Activated CD8-positive, alpha-beta memory T cell treated with anti-CD3 and anti-CD28 coated beads, Interleukin-2, amount 10 ng/mL, durations not matched to agents 7 days and 5 days (primary cell): ENCODE measurements around the gene PHF12. TPM values are rescaled to one million over a fixed set of nuclear protein-coding genes. Genes with fewer than 3 reads are reported as not detected.

Experiments used
- ATAC-seq: fragments of 150-1000 bp; cut with Tn5 transposase; one replicate; pipeline ENCODE4 v1.10.0; 2021; ENCODE audit warnings: moderate library complexity
- CTCF ChIA-PET: fragments of 350-600 bp; sonication (Branson Sonifier 250); formaldehyde crosslinking; loops from one replicate; lab custom pipeline; 2021; ENCODE audit warnings: antibody characterized with exemption; lab: Charles Lee
- DNase-seq: peaks from one replicate; pipeline ENCODE4 v3.0.0-alpha.2; 2020
- H3K27ac Mint-ChIP-seq: one replicate; pipeline ENCODE4 v1.8.0; 2021; ENCODE audit warnings: mild to moderate bottlenecking, mixed read lengths
- H3K27me3 Mint-ChIP-seq: one replicate; pipeline ENCODE4 v1.8.0; 2021; ENCODE audit warnings: mixed read lengths
- H3K36me3 Mint-ChIP-seq: one replicate; pipeline ENCODE4 v1.8.0; 2021; ENCODE audit warnings: mild to moderate bottlenecking, mixed read lengths
- H3K4me1 Mint-ChIP-seq: one replicate; pipeline ENCODE4 v1.8.0; 2021; ENCODE audit warnings: mixed read lengths
- H3K4me3 Mint-ChIP-seq: one replicate; pipeline ENCODE4 v1.8.0; 2021; ENCODE audit warnings: mild to moderate bottlenecking, moderate library complexity, mixed read lengths
- H3K9me3 Mint-ChIP-seq: one replicate; pipeline ENCODE4 v1.8.0; 2022; ENCODE audit warnings: low read depth, mixed read lengths
- total RNA-seq, 2 experiments: library from RNA; stranded (reverse); gene quantifications; one replicate each; pipeline ENCODE4 v1.2.3, GENCODE V29; 2021

Gene PHF12
- 10 to 100 TPM; 79.5 to 85.8 TPM for total RNA-seq

GRCh38 chr17:28951428-28951990 lies at the start of gene PHF12:
PHF12 (minus strand) TSS chr17:28951518; CDS start chr17:28950960, 558 bp downstream.
- no peaks in the 10 kb centered on the region for H3K27me3 Mint-ChIP-seq
- peaks cover 18% of the 10 kb centered on the region for H3K36me3 Mint-ChIP-seq
- H3K27ac Mint-ChIP-seq: peak within 1 kb of the TSS; percentile 95
- CTCF ChIA-PET: interaction anchor here (0.6 to 9.1 kb wide), 22 partner anchors 12 to 633 kb away, joined by 3 to 112 read pairs (median 5); partner anchors contain the start of genes FLOT2, MYO18A, NEK8 and RPL23A
- H3K4me1 Mint-ChIP-seq: peaks cover 23% of the 10 kb centered on the region
- ATAC-seq (peak; percentile 74), DNase-seq (peak; percentile 100)
- peak within 1 kb of the TSS; percentile 94 for H3K4me3 Mint-ChIP-seq
- H3K9me3 Mint-ChIP-seq: no peaks in the 10 kb centered on the region

GRCh38 chr17:29000973-29001372 lies 49.7 kb upstream of the PHF12 start:
- ATAC-seq (no peak), DNase-seq (no peak)
- CTCF ChIA-PET: interaction anchor here (0.6 to 1.4 kb wide), 3 partner anchors 37 to 123 kb away, joined by 3 read pairs; no protein-coding TSS in a partner anchor
- H3K27ac Mint-ChIP-seq: no peak overlapping the region
- peaks cover 37% of the 10 kb centered on the region for H3K27me3 Mint-ChIP-seq
- no peaks in the 10 kb centered on the region for H3K36me3 Mint-ChIP-seq
- no peaks in the 10 kb centered on the region for H3K4me1 Mint-ChIP-seq
- no peak overlapping the region for H3K4me3 Mint-ChIP-seq
- H3K9me3 Mint-ChIP-seq: no peaks in the 10 kb centered on the region

GRCh38 chr17:28999206-28999605 lies 47.9 kb upstream of the PHF12 start:
- Mint-ChIP-seq H3K27me3 (peaks cover 24% of the 10 kb centered on the region), H3K27ac (no peak overlapping the region), H3K9me3 (no peaks in the 10 kb centered on the region), H3K4me1 (no peaks in the 10 kb centered on the region), H3K36me3 (no peaks in the 10 kb centered on the region), H3K4me3 (no peak overlapping the region)
- CTCF ChIA-PET: no interaction called here
- ATAC-seq (no peak), DNase-seq (no peak)

GRCh38 chr17:28997806-28998205 lies 46.5 kb upstream of the PHF12 start:
- CTCF ChIA-PET: interaction anchor here (0.9 kb wide), 1 partner anchor 120 kb away, joined by 3 read pairs; no protein-coding TSS in a partner anchor
- H3K27ac Mint-ChIP-seq: no peak overlapping the region
- DNase-seq (no peak), ATAC-seq (no peak)
- no peak overlapping the region for H3K4me3 Mint-ChIP-seq
- H3K4me1 Mint-ChIP-seq: no peaks in the 10 kb centered on the region
- no peaks in the 10 kb centered on the region for H3K36me3 Mint-ChIP-seq
- H3K9me3 Mint-ChIP-seq: no peaks in the 10 kb centered on the region
- peaks cover 13% of the 10 kb centered on the region for H3K27me3 Mint-ChIP-seq

- H3K27ac Mint-ChIP-seq: no peak overlapping the region
- DNase-seq (no peak), ATAC-seq (no peak)
- CTCF ChIA-PET: no interaction called here
- H3K27me3 Mint-ChIP-seq: peaks cover 11% of the 10 kb centered on the region
- H3K4me1 Mint-ChIP-seq: no peaks in the 10 kb centered on the region
- no peaks in the 10 kb centered on the region for H3K36me3 Mint-ChIP-seq
- no peaks in the 10 kb centered on the region for H3K9me3 Mint-ChIP-seq
- no peak overlapping the region for H3K4me3 Mint-ChIP-seq
These were observed 45.3 kb upstream of the PHF12 start for GRCh38 chr17:28996554-28997096.

GRCh38 chr17:28993645-28994426 lies 42.5 kb upstream of the PHF12 start:
- DNase-seq: no peak
- Mint-ChIP-seq H3K4me3 (no peak overlapping the region), H3K4me1 (no peaks in the 10 kb centered on the region), H3K27ac (no peak overlapping the region), H3K27me3 (peaks cover 4% of the 10 kb centered on the region), H3K9me3 (no peaks in the 10 kb centered on the region), H3K36me3 (no peaks in the 10 kb centered on the region)
- ATAC-seq: no peak
- CTCF ChIA-PET: interaction anchor here (0.9 to 2.3 kb wide), 5 partner anchors 11 to 130 kb away, joined by 3 to 7 read pairs (median 4); no protein-coding TSS in a partner anchor

GRCh38 chr17:28992625-28993600 lies 41.6 kb upstream of the PHF12 start:
- ATAC-seq: peak; percentile 20
- Mint-ChIP-seq H3K9me3 (no peaks in the 10 kb centered on the region), H3K4me1 (no peaks in the 10 kb centered on the region), H3K27me3 (peaks cover 2% of the 10 kb centered on the region), H3K36me3 (no peaks in the 10 kb centered on the region), H3K27ac (no peak overlapping the region), H3K4me3 (no peak overlapping the region)
- CTCF ChIA-PET: interaction anchor here (0.9 to 2.3 kb wide), 6 partner anchors 10 to 131 kb away, joined by 3 to 7 read pairs (median 4); no protein-coding TSS in a partner anchor
- no peak for DNase-seq

GRCh38 chr17:28992185-28992584 lies 40.9 kb upstream of the PHF12 start:
- no peak overlapping the region for H3K27ac Mint-ChIP-seq
- no peaks in the 10 kb centered on the region for H3K36me3 Mint-ChIP-seq
- ATAC-seq (no peak), DNase-seq (no peak)
- CTCF ChIA-PET: interaction anchor here (1.4 to 2.3 kb wide), 2 partner anchors 27 to 124 kb away, joined by 3 to 7 read pairs; no protein-coding TSS in a partner anchor
- no peaks in the 10 kb centered on the region for H3K4me1 Mint-ChIP-seq
- peaks cover 2% of the 10 kb centered on the region for H3K27me3 Mint-ChIP-seq
- no peaks in the 10 kb centered on the region for H3K9me3 Mint-ChIP-seq
- H3K4me3 Mint-ChIP-seq: no peak overlapping the region

GRCh38 chr17:28991779-28992178 lies 40.5 kb upstream of the PHF12 start:
- CTCF ChIA-PET: interaction anchor here (1.4 to 2.3 kb wide), 2 partner anchors 26 to 124 kb away, joined by 3 to 7 read pairs; no protein-coding TSS in a partner anchor
- H3K9me3 Mint-ChIP-seq: no peaks in the 10 kb centered on the region
- no peaks in the 10 kb centered on the region for H3K4me1 Mint-ChIP-seq
- peaks cover under 1% of the 10 kb centered on the region for H3K27me3 Mint-ChIP-seq
- DNase-seq: no peak
- H3K4me3 Mint-ChIP-seq: no peak overlapping the region
- H3K36me3 Mint-ChIP-seq: no peaks in the 10 kb centered on the region
- H3K27ac Mint-ChIP-seq: no peak overlapping the region
- no peak for ATAC-seq

- H3K4me1 Mint-ChIP-seq: no peaks in the 10 kb centered on the region
- H3K27me3 Mint-ChIP-seq: no peaks in the 10 kb centered on the region
- H3K27ac Mint-ChIP-seq: no peak overlapping the region
- no peak for DNase-seq
- H3K4me3 Mint-ChIP-seq: no peak overlapping the region
- CTCF ChIA-PET: no interaction called here
- no peaks in the 10 kb centered on the region for H3K9me3 Mint-ChIP-seq
- ATAC-seq: no peak
- H3K36me3 Mint-ChIP-seq: no peaks in the 10 kb centered on the region
These were observed 37.7 kb upstream of the PHF12 start for GRCh38 chr17:28989028-28989427.

GRCh38 chr17:28988475-28988874 lies 37.2 kb upstream of the PHF12 start:
- ATAC-seq (no peak), DNase-seq (no peak)
- Mint-ChIP-seq H3K4me1 (peaks cover 2% of the 10 kb centered on the region), H3K27ac (no peak overlapping the region), H3K36me3 (no peaks in the 10 kb centered on the region), H3K4me3 (no peak overlapping the region), H3K27me3 (no peaks in the 10 kb centered on the region), H3K9me3 (no peaks in the 10 kb centered on the region)
- CTCF ChIA-PET: no interaction called here

GRCh38 chr17:28986714-28987655 lies 35.7 kb upstream of the PHF12 start:
- peaks cover 17% of the 10 kb centered on the region for H3K4me1 Mint-ChIP-seq
- ATAC-seq (no peak), DNase-seq (no peak)
- no peak overlapping the region for H3K4me3 Mint-ChIP-seq
- CTCF ChIA-PET: interaction anchor here (0.7 to 1.8 kb wide), 2 partner anchors 21 to 130 kb away, joined by 3 to 11 read pairs; no protein-coding TSS in a partner anchor
- no peaks in the 10 kb centered on the region for H3K36me3 Mint-ChIP-seq
- no peaks in the 10 kb centered on the region for H3K27me3 Mint-ChIP-seq
- no peaks in the 10 kb centered on the region for H3K9me3 Mint-ChIP-seq
- H3K27ac Mint-ChIP-seq: no peak overlapping the region
